Esophagus squamous epithelium (tissue), 5 donors: ENCODE measurements around the gene MPV17. TPM values are rescaled to one million over a fixed set of nuclear protein-coding genes. Genes with fewer than 3 reads are reported as not detected.
"Not testable (repeated sequence)": the region's sequence is repeated elsewhere in the genome, so short reads cannot be mapped to it uniquely, and the experiment has no call there.

ENCODE experiments used
- DNase-seq: peaks from one replicate; lab custom pipeline; 2025; lab: John Stamatoyannopoulos, UW
- H3K27ac ChIP-seq, 4 donors: fragments of 200-600 bp; sonication (generic); one replicate each; pipeline ENCODE4 v1.5.1; 2016 to 2019; ENCODE audit warnings: mild to moderate bottlenecking in 1 of 4
- H3K27me3 ChIP-seq, 4 donors: fragments of 200-600 bp; sonication (generic); 1 replicate in 3 of 4; 2 replicates in 1 of 4; pipeline versions ENCODE4 v1.5.1 to v1.6.0; 2017 to 2021; ENCODE audit warnings: antibody characterized with exemption in 1 of 4
- H3K36me3 ChIP-seq, 3 donors: fragments of 200-600 bp; sonication (generic); one replicate each; pipeline ENCODE4 v1.5.1; 2016 to 2019
- H3K4me1 ChIP-seq, 3 donors: fragments of 200-600 bp; sonication (generic); one replicate each; pipeline ENCODE4 v1.5.1; 2017 to 2019
- H3K4me3 ChIP-seq, 4 donors: fragments of 200-600 bp; sonication (generic); 1 replicate in 3 of 4; 2 replicates in 1 of 4; pipeline ENCODE4 v1.5.1; 2016 to 2019; ENCODE audit warnings: mild to moderate bottlenecking in 2 of 4, moderate library complexity in 1 of 4
- H3K9me3 ChIP-seq, 3 donors: fragments of 200-600 bp; sonication (generic); one replicate each; pipeline ENCODE4 v1.5.1; 2016 to 2019
- POLR2A ChIP-seq, 4 donors: fragments of 450-650 bp; IDR thresholded peaks; one replicate each; pipeline ENCODE4 v1.6.1; 2017; ENCODE audit warnings: antibody characterized with exemption in 4 of 4, mild to moderate bottlenecking in 4 of 4, moderate library complexity in 3 of 4
- WGBS, 2 donors: methylation state at CpG; one replicate each; pipeline ENCODE4 v1.1.5; 2018; 5-methylcytosine and 5-hydroxymethylcytosine counted together
- intact Hi-C: fragments of 100-400 bp; cut with DNase I; formaldehyde crosslinking; loops from one replicate; pipeline ENCODE4 v1.15.0; 2022
- total RNA-seq, 4 donors: library from RNA; depleted of rRNA; stranded (reverse); fragments of >200 nt; gene quantifications; one replicate each; pipeline ENCODE4 v1.1.0, GENCODE V29; 2016
- TF ChIP-seq, protein P1 (sequence below), 6 experiments: fragments of 450-650 bp in 4 of 6; fragments of 200-600 bp in 2 of 6; sonication (generic) in 2 of 6; IDR thresholded peaks; one replicate each; pipeline ENCODE4 v1.5.1; 2016 to 2019; ENCODE audit warnings: antibody characterized with exemption in 6 of 6, mild to moderate bottlenecking in 4 of 6, moderate library complexity in 4 of 6
- donor health status: DM: yes; HTN: yes; CAD: no.

Gene MPV17
- total RNA-seq, 4 donors from 2014 or later = 39.3 to 66.1 (median 48.1) TPM

DNA sequence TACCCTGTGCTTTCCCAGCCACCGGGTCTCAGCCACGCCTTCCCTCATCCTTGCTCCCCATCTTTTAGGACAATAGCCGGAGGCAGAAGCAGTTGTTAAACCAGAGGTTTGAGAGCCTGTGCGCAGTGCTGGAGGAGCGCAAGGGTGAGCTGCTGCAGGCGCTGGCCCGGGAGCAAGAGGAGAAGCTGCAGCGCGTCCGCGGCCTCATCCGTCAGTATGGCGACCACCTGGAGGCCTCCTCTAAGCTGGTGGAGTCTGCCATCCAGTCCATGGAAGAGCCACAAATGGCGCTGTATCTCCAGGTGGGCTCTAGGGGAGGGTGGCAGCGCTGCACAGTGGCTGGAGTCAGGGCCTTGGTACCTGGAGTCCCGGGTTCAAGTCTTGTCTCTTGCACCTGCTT lies 17.4 kb downstream of the MPV17 start:
- TF ChIP-seq POLR2A (IDR thresholded peaks at IDR 0.05) = no peak
- TF ChIP-seq, protein P1, sequence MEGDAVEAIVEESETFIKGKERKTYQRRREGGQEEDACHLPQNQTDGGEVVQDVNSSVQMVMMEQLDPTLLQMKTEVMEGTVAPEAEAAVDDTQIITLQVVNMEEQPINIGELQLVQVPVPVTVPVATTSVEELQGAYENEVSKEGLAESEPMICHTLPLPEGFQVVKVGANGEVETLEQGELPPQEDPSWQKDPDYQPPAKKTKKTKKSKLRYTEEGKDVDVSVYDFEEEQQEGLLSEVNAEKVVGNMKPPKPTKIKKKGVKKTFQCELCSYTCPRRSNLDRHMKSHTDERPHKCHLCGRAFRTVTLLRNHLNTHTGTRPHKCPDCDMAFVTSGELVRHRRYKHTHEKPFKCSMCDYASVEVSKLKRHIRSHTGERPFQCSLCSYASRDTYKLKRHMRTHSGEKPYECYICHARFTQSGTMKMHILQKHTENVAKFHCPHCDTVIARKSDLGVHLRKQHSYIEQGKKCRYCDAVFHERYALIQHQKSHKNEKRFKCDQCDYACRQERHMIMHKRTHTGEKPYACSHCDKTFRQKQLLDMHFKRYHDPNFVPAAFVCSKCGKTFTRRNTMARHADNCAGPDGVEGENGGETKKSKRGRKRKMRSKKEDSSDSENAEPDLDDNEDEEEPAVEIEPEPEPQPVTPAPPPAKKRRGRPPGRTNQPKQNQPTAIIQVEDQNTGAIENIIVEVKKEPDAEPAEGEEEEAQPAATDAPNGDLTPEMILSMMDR (IDR thresholded peaks at IDR 0.05) = no peak
- Histone ChIP-seq H3K4me3 (no peak overlapping the region), H3K27ac (no peak overlapping the region), H3K9me3 (no peaks in the 10 kb centered on the region), H3K36me3 (peaks cover 0 to 12% (median 0%) of the 10 kb centered on the region in 3 donors), H3K4me1 (peaks cover 16 to 36% (median 20%) of the 10 kb centered on the region in 3 donors), H3K27me3 (peaks cover 12 to 47% (median 20%) of the 10 kb centered on the region in 4 donors)
- DNase-seq = no peak
- 84 to 86% methylated on average over 5 to 15 of the region's 16 CpGs for WGBS, 2 donors
- intact Hi-C loops = loop anchor here (10.0 kb wide), 1 partner anchor 211 kb away; no protein-coding TSS in a partner anchor

DNA sequence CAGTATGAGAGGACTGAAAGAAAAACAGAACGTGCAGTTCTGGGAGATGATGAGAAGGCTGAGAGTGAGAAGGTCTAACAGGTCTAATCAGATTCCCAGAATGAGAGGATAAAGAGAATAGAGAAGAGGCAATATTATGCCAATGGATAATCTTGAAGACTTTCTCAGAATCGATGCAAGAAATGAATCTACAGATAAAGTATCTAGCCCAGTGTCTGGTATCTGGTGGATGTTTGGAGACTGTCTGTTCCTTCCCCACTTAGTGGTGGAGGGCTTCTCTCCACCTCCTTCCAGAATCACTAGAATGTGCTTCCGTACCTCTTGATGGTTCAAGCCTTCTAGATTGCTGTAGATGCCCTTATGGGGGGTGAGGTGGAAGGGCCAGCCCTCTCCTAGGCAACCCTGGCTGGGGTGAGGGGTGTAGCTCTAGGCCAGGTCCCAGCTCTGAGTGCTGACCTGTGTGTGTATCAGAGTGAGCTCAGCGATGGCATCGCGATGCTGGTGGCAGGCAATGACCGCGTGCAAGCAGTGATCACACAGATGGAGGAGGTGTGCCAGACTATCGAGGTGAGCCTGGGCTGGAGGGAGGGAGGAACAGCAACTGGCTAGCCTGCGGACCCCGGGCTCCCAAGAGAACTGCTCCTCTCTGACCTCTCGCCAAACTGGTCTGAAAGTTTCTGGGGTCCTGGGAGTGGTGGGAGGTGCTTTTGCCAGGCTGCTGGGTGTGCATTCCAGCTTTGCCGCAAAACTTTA lies 18.2 kb downstream of the MPV17 start:
- Histone ChIP-seq H3K4me3 (no peak overlapping the region), H3K27me3 (peaks cover 12 to 47% (median 20%) of the 10 kb centered on the region in 4 donors), H3K27ac (no peak overlapping the region), H3K9me3 (no peaks in the 10 kb centered on the region), H3K4me1 (peaks cover 16 to 36% (median 20%) of the 10 kb centered on the region in 3 donors), H3K36me3 (peaks cover 0 to 8% (median 0%) of the 10 kb centered on the region in 3 donors)
- 83% methylated on average over 11 of the region's 13 CpGs for WGBS, 2 donors
- intact Hi-C loops = loop anchor here (10.0 kb wide), 1 partner anchor 210 kb away; no protein-coding TSS in a partner anchor
- TF ChIP-seq, protein P1 (IDR thresholded peaks at IDR 0.05) = no peak
- no peak for TF ChIP-seq POLR2A (IDR thresholded peaks at IDR 0.05)
- no peak for DNase-seq

DNA sequence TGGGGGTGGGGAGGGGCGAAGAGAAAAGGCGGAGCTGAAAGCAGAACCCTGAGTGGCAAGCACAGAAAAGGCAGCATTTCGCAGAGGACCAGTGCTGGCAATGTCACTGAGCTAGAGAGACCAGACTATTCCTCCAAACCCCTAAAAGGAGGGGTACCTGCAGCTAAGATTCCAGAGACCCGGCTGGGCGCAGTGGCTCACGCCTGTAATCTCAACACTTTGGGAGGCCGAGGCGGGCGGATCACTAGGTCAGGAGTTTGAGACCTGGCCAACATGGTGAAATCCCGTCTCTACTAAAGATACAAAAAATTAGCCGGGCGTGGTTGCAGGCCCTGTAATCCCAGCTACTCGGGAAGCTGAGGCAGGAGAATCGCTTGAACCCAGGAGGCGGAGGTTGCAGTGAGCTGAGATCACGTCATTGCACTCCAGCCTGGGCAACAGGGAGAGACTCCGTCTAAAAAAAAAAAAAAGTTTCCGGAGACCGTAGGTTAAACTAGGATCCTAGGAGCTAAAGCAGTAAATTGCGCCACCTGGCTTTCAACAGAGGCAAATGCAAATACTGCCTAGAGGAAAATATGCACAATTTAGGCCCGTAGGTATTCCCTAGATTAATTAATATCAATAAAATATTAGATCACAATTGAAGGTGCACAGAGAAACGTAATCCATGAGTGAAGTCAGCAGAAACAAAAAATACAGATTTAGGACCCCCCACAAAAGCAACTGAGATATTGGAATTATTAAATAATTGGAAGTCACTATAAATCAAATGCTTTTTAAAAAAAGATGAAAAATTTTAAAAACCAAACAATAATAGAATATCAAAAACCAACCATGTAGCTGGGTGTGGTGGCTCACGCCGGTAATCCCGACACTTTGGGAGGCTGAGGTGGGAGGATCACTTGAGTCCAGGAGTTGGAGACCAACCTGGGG lies 19.5 kb downstream of the MPV17 start:
- no peak for TF ChIP-seq POLR2A (IDR thresholded peaks at IDR 0.05)
- TF ChIP-seq, protein P1 (IDR thresholded peaks at IDR 0.05) = peak; percentile 83 to 91 (median 89)
- intact Hi-C loops = loop anchor here (10.0 kb wide), 1 partner anchor 209 kb away; no protein-coding TSS in a partner anchor
- H3K36me3 ChIP-seq = no peaks in the 10 kb centered on the region
- peaks cover 16 to 33% (median 20%) of the 10 kb centered on the region in 3 donors for H3K4me1 ChIP-seq
- no peaks in the 10 kb centered on the region for H3K9me3 ChIP-seq
- no peak for DNase-seq
- peaks cover 12 to 47% (median 20%) of the 10 kb centered on the region in 4 donors for H3K27me3 ChIP-seq
- WGBS, 2 donors = 19 to 23% methylated on average over 25 of the region's 25 CpGs
- peak overlapping the region; percentile 5 to 50 (median 34) for H3K4me3 ChIP-seq
- peak overlapping the region in 2 of 4 donors; percentile 1 to 36 for H3K27ac ChIP-seq

DNA sequence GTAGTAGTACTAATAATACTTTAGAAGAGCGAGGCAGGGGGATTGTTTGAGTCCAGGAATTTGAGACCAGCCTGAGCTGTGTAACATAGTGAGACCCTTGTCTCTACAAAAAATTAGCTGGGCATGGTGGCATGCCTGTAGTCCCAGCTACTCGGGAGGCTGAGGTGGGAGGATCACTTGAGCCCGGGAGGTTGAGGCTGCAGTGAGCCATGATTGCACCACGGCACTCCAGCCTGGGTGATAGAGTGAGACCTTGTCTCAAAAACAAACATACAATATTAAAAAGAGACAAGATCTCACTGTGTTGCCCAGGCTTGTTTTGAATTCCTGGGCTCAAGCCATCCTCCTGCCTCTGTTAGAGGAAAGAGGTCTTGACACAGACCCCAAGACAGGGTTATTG lies 22.3 kb downstream of the MPV17 start:
- H3K27ac ChIP-seq, DNase-seq, H3K36me3 ChIP-seq, H3K9me3 ChIP-seq, H3K4me1 ChIP-seq, H3K4me3 ChIP-seq: not testable (repeated sequence)
- intact Hi-C loops = loop anchor here (10.0 kb wide), 1 partner anchor 206 kb away; no protein-coding TSS in a partner anchor
- H3K27me3 ChIP-seq = peaks cover 0 to 19% (median 0%) of the 10 kb centered on the region in 4 donors
- 60 to 73% methylated on average over 4 of the region's 4 CpGs for WGBS, 2 donors

DNA sequence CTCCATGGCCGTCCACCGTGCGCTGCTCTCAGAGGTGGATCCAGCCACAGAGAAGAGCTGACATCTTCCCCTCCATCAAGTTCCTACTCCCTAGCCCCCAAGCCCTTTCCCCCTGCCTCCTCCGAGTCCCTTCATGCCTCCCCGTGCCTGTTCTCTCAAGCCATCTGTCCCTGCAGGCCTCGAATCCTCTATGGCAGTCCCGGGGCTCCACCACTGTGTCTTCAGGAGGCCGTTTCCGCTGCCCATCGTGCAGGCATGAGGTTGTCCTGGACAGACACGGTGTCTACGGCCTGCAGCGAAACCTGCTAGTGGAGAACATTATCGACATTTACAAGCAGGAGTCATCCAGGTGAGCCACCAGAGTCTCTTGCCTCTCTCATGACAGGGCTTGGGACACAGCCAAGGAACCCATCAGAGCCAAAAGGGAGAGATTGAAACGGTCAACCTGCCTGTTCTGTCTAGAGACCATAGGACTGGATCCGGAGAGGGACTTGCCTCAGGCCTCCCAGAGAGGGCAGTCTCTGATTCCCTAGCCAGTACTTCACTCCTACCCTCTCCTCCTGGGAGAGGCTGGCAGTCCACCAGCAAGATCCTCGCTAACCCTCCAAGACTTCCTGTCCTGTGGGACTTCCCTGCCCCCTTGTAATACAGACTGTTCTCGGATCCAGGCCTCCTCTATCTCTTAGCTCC lies 24.4 kb downstream of the MPV17 start:
- H3K4me1 ChIP-seq = peaks cover 0 to 15% (median 0%) of the 10 kb centered on the region in 3 donors
- intact Hi-C loops = no loop called here
- H3K27ac ChIP-seq = no peak overlapping the region
- H3K27me3 ChIP-seq = peaks cover 0 to 6% (median 0%) of the 10 kb centered on the region in 4 donors
- TF ChIP-seq POLR2A (IDR thresholded peaks at IDR 0.05) = no peak
- TF ChIP-seq, protein P1 (IDR thresholded peaks at IDR 0.05) = no peak
- DNase-seq = no peak
- H3K4me3 ChIP-seq = no peak overlapping the region
- no peaks in the 10 kb centered on the region for H3K36me3 ChIP-seq
- H3K9me3 ChIP-seq = no peaks in the 10 kb centered on the region
- 68 to 79% methylated on average over 11 to 15 of the region's 18 CpGs for WGBS, 2 donors
